HG02588 (cell line): Measurements from ENCODE around the gene CREBL2.
"Not testable (repeated sequence)": the region's sequence is repeated elsewhere in the genome, so short reads cannot be mapped to it uniquely, and the experiment has no call there.

Experiments
- ATAC-seq: cut with Tn5 transposase; IDR thresholded peaks from one replicate; pipeline ENCODE4 v1.9.1; 2021; ENCODE audit warnings: mild to moderate bottlenecking, moderate library complexity; ENCODE audit not compliant: unreplicated experiment

Gene CREBL2

GRCh38 chr12:12596598-12596997 is 15.1 kb upstream of the CREBL2 start:
- ATAC-seq: not testable (repeated sequence)

DNA sequence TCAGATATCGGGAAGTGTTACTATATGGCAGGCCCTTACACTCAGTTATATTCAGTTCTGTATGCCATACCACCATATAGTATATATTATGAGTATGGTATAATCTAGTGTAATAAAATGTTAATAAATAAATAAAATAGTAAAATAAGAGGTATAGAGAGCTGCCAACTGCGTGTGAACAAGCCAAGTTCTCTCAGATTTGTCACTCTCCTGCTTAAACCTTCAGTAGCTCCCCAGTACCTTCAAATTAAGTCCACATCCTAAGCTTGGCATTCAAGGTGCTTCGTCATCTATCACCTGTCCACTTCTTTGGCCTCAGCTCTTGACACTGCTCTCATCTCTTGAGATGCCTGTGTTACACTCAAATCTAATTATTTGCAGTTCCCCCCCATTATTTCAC is 12.8 kb upstream of the CREBL2 start:
- no peak for ATAC-seq

DNA sequence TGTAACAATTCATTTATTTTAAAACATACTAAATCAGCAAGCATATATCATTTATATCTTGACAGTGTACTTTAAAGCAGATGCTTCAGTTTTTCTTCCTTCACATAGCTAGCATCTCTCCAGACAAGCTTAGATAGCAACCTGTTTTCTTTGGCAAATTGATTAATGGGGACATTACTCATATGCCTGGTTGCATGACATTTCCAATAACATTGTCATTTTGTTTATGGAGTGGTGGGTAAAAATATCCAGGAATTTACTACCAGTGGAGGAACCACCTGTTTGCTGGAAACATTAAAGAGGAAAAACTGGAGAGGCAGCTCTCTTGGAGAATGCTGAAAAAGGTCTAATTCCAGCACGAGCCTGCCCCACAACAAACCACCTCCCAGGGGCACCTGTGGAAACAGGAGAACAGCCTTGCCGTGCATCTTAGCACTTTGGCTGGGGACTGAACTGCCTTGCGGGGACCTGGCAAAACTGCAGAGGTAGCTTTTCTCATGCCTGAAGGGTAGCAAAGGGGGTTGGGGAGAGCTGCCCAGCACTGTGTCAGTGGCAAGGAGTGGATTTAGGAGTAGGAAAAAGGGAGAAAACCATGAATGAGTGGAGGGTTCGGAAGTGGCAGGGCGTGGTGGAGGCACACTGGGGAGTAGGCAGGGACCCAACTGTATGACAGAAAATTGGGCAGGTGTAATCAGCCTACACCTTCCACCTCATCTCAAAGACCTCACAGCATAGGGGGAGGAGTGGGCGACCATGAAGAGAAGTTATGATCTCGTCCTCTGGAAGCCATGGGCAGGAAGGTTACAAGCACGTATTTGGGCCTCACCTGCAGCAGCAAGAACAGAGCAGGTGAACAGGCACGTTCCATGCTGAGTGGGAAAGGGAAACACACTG is 11.7 kb upstream of the CREBL2 start:
- ATAC-seq: no peak

GRCh38 chr12:12600659-12601058 is 11.0 kb upstream of the CREBL2 start:
- no peak for ATAC-seq

DNA sequence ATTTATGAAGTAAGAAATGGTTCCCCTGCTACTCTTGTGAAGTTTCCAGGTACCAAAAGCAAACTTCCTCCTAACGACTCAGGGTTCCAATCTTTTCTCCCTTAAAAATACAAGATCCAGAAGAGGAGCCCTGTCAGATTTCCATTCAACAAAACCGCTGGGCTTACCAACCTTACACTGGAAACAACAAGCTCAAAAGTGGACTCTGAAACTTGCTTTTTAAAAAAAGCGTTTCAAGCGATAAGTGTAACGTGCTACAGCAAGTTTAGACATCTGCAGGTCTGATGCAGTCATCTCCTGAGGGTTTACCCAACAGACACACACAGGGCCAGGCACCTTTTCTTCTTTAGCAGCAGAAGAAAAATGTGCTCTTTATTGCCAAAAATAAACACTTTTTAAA is 6.9 kb upstream of the CREBL2 start:
- ATAC-seq: no peak

DNA sequence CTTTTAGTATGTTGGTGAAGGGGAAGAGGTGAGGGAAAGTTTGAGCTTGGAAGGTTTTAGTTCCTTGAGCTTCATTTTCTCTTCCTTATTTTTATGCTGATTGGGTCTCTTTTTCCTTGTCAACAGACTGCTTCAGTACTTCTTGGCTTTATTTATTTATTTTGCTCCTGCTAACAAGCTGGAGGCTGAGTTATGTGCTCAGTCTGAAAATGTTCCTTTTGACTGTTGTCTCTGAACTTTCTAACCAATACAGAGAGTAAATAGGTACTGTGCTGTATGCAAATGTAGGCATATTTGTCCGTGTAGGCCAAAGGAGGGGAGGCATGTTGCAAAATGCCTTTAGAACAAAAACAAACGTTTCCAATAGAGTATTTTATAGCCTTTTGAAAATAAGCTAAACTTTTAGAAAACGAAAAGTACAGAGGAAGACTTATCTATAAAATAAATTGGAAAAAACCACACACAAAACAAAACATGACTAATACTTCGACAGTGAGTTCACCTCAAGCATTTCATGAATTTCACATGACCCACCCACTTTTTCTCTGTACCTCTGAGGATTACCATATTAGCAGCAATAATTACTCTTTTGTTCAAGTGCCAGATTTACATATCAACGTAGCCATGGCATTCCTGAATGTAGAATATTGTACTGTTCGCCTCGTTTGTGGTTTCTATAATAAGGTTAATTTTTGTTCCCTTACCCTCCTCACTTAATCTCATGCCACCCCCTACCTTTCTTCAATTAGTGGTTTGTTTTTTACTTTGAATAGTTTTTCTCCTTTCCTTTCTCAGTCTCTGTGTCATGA is 4.7 kb upstream of the CREBL2 start:
- no peak for ATAC-seq

DNA sequence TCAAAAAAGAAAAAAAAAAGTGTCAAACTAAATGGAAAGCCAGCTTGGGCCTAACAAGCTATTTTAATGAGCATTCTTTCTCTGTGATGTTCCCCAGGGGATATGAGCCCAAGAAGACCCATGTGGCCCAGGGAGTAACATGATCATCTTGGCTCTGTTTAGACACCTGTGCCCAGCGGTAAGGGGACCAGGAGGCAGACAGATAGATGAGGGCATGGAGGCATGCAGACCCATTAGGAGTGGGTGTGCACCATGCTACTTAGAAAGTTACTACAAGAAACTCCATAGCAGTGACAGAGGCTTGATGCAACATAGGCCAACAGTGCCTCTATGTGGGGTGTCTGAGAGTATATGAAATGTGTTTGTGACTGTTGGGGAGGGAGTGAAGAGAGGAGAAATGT is 3.1 kb upstream of the CREBL2 start:
- ATAC-seq: no peak

GRCh38 chr12:12609692-12610091 is 2.0 kb upstream of the CREBL2 start:
- no peak for ATAC-seq

GRCh38 chr12:12610711-12611110 is 965 bp upstream of the CREBL2 start:
- no peak for ATAC-seq

GRCh38 chr12:12612358-12612757 is 682 bp downstream of the CREBL2 start:
- no peak for ATAC-seq

DNA sequence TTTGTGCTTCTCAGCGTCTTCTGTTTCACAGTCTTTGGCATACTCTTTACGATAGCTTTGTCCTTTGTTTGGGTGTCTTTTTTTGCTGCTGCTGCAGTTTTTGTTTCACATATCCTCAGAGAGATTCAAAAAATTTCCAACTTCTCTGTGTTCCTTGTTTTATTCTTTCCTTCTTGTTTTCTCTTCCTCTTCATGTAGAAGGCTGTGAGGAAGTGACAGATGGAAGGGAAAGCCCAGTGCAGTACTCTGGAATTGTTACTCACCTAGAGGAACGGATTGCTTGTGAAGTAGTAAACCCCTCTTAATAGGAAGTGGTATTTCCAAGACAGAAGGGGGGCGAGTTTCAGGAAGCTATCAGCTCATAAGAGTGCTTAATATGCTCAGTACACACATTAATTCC is 1.7 kb downstream of the CREBL2 start:
- no peak for ATAC-seq

DNA sequence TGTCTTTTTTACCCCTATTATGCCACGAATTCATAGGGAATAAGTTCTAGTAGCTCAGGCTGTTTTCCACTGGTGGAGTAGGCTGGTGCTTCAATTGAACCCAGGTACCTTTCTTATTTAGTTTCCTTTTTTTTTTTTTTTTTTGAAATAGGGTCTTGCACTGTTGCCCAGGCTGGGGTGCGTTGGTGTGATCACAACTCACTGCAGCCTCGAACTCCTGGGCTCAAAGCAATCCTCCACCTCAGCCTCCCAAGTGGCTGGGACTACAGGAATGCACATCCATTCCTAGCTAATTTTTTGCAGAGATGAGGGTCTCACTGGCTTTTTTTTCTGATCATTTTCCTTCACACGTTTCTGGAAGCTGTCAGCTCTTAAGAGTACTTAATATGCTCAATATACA is 2.7 kb downstream of the CREBL2 start:
- no peak for ATAC-seq

DNA sequence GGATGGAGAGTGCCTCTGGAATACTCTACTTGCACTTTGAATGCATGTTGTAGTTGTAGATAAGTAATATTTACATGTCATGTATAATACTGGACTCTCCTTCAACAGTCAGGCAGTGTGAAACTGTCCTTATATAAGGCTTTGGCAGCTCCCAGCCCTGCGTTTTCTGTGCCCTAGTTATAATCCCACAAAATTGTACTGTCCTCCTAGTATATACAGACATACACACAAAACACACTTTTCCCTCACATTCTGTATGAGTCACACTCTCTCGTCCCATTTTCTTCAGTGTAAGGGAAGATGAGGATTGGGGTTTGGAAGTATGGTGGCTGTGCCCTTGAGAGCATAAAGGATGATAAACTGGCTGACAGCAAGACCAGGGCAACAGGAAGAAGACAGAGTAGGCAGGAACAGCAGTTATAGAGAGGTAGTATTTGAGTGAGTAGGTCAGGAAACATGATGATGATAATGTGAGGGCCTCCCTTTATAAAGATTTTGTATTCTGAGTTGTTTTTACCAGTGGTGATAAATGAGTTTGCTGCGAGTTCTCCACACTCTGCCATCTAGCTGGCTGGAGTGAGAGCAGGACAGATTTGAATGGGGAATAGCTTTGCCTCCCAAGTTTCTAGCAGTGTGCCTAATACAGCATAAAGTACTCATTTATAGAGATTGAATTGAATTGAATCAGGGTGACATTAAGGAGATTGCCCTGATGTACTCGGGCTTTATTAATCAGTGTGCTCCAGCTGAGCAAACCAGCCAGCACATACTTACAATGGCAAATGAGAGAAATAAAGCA is 5.0 kb downstream of the CREBL2 start:
- no peak for ATAC-seq

DNA sequence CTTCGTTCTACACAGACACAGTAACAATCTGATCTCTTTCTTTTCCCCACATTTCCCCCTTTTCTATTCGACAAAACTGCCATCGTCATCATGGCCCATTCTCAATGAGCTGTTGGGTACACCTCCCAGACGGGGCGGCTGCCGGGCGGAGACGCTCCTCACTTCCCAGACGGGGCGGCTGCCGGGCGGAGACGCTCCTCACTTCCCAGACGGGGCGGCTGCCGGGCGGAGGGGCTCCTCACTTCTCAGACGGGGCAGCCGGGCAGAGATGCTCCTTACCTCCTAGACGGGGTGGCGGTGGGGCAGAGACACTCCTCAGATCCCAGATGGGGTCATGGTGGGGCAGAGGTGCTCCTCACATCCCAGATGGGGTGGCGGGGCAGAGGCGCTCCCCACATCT is 6.4 kb downstream of the CREBL2 start:
- ATAC-seq: not testable (repeated sequence)

- ATAC-seq: no peak
Measured at GRCh38 chr12:12620730-12621315, 9.1 kb downstream of the CREBL2 start.

GRCh38 chr12:12622418-12622817 is 10.7 kb downstream of the CREBL2 start:
- ATAC-seq: no peak

- ATAC-seq: no peak
Measured at GRCh38 chr12:12624498-12624992, 12.9 kb downstream of the CREBL2 start.

DNA sequence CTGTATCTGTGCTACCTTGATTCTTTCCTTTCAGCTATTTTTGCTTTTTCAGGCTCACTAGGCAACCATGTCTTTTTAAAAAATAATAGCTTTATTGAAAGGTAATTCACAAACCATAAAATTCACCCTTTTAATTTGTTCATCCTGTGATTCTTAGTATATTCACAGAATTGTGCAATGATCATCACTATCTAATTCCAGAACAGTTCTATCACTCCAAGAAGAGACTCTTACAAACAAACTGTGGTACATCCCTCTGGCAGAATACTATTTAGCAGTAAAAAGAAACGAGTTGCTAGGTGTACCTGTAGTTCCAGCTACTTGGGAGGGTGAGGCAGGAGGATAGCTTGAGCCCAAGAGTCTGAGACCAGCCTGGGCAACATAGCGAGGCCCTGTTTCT is 14.8 kb downstream of the CREBL2 start:
- ATAC-seq: no peak

DNA sequence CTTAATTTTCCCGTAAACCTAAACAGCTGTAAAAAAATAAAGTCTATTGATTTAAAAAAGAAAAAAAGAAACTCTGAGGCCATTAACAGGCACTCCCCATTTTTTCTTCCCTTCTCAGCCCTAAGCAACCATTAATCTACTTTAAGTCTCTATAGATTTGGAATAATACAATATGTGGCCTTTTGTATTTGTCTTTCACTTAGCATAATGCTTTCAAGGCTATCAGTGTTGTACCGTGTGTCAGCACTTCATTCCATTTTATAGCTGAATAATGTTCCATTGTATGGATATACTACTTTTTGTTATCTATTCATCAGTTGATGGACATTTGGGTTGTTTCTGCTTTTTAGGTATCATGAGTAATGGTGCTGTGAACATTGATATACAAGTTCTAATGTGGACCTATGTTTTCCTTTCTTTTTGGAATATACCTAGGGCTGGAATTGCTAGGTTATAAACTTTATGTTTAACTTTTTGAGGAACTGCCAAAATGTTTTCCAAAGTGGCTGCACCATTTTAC is 15.7 kb downstream of the CREBL2 start:
- ATAC-seq: no peak

DNA sequence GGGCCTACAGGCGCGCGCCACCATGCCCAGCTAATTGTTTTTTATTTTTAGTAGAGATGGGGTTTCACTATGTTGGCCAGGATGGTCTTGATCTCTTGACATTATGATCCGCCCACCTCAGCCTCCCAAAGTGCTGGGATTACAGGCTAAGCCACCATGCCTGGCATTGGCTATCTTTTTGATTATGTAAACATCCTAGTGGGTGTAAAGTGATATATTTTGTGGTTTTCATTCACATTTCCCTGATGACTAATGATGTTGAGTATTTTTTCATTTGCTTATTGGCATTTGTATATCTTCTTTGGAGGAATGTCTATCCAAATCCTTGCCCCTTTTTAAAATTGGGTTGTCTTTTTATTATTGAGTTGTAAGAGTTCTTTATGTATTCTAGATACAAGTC is 16.3 kb downstream of the CREBL2 start:
- ATAC-seq: no peak
